Vagina (tissue), 2 donors: Measurements from ENCODE around the gene ATP5MC2.

Experiments
- POLR2A ChIP-seq, 2 donors: fragments of 450-650 bp; IDR thresholded peaks; one replicate each; pipeline ENCODE4 v1.6.1; 2017; ENCODE audit warnings: antibody characterized with exemption in 2 of 2, mild to moderate bottlenecking in 2 of 2, moderate library complexity in 2 of 2
- TF ChIP-seq, protein P1 (sequence below), 3 experiments: fragments of 450-650 bp in 2 of 3; fragments of 200-600 bp in 1 of 3; sonication (generic) in 1 of 3; IDR thresholded peaks; one replicate each; pipeline ENCODE4 v1.5.1; 2017 to 2019; ENCODE audit warnings: antibody characterized with exemption in 3 of 3, mild to moderate bottlenecking in 2 of 3, moderate library complexity in 2 of 3

DNA sequence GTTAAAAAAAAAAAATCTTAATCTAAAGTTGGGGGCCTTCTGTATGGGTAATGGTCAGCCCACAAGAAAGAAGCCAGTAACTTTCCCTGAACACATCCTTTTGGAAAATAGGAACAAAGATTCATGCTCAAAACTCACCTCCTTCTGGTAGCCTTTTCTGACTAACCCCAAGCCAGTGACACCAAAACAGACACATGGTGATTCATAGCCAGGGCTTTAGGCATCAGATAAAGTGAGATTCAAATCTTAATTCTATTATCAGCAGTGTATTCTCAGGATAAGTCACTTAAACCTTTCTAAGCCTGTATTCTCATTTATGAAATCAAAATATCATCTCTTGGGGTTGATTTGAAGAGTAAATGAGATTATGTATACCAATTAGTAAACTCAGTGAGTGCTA lies 4.9 kb downstream of the ATP5MC2 start:
- no peak for TF ChIP-seq POLR2A (IDR thresholded peaks at IDR 0.05)
- TF ChIP-seq, protein P1, sequence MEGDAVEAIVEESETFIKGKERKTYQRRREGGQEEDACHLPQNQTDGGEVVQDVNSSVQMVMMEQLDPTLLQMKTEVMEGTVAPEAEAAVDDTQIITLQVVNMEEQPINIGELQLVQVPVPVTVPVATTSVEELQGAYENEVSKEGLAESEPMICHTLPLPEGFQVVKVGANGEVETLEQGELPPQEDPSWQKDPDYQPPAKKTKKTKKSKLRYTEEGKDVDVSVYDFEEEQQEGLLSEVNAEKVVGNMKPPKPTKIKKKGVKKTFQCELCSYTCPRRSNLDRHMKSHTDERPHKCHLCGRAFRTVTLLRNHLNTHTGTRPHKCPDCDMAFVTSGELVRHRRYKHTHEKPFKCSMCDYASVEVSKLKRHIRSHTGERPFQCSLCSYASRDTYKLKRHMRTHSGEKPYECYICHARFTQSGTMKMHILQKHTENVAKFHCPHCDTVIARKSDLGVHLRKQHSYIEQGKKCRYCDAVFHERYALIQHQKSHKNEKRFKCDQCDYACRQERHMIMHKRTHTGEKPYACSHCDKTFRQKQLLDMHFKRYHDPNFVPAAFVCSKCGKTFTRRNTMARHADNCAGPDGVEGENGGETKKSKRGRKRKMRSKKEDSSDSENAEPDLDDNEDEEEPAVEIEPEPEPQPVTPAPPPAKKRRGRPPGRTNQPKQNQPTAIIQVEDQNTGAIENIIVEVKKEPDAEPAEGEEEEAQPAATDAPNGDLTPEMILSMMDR (IDR thresholded peaks at IDR 0.05) = no peak
